HepG2 (cell line): ENCODE results near the gene FUT6. TPM values are rescaled to one million over a fixed set of nuclear protein-coding genes. Genes with fewer than 3 reads are reported as not detected.

Source experiments
- AGO2 ChIP-seq: fragments of 200-400 bp; formaldehyde crosslinking; optimal IDR thresholded peaks from 2 replicates; pipeline ENCODE3; 2017; ENCODE audit warnings: mild to moderate bottlenecking, low read depth, low read length, moderate library complexity
- DNMT1 ChIP-seq: sonication (generic); formaldehyde crosslinking; IDR thresholded peaks from 2 replicates; pipeline ENCODE4 v1.5.1; 2020; ENCODE audit warnings: mild to moderate bottlenecking, missing genetic modification reagents
- FOXA3 ChIP-seq: IDR thresholded peaks from 2 replicates; pipeline ENCODE4 v1.6.1; 2016; ENCODE audit warnings: missing genetic modification reagents, missing compliant biosample characterization
- GPN1 ChIP-seq: sonication (generic); formaldehyde crosslinking; IDR thresholded peaks from 2 replicates; pipeline ENCODE4 v1.5.1; 2020; ENCODE audit warnings: missing genetic modification reagents, borderline replicate concordance
- MIXL1 ChIP-seq: IDR thresholded peaks from 2 replicates; pipeline ENCODE4 v1.6.1; 2016
- MLLT10 ChIP-seq: sonication (generic); formaldehyde crosslinking; IDR thresholded peaks from 2 replicates; pipeline ENCODE4 v1.4.0; 2020; ENCODE audit warnings: missing genetic modification reagents
- NR0B2 ChIP-seq: sonication (generic); formaldehyde crosslinking; IDR thresholded peaks from 2 replicates; pipeline ENCODE4 v1.4.0; 2020; ENCODE audit warnings: mild to moderate bottlenecking, missing genetic modification reagents
- PBX2 ChIP-seq: IDR thresholded peaks from 2 replicates; pipeline ENCODE4 v1.6.1; 2016; ENCODE audit warnings: control low read depth
- PHF20 ChIP-seq: sonication (generic); formaldehyde crosslinking; IDR thresholded peaks from 2 replicates; pipeline ENCODE4 v1.5.0; 2020; ENCODE audit warnings: mild to moderate bottlenecking, missing genetic modification reagents
- PPARG ChIP-seq: conservative IDR thresholded peaks from 2 replicates; pipeline ENCODE4 v1.6.1; 2016; ENCODE audit warnings: missing biosample characterization, missing genetic modification reagents
- RCOR2 ChIP-seq: IDR thresholded peaks from 2 replicates; pipeline ENCODE4 v1.6.1; 2016; ENCODE audit warnings: missing biosample characterization, missing genetic modification reagents
- SAP130 ChIP-seq: IDR thresholded peaks from 2 replicates; pipeline ENCODE4 v1.6.1; 2016; ENCODE audit warnings: low read depth
- TBL1XR1 ChIP-seq: fragments of 150-350 bp; IDR thresholded peaks from 2 replicates; pipeline ENCODE4 v1.6.1; 2014; ENCODE audit warnings: borderline replicate concordance, low read length; ENCODE audit not compliant: partially characterized antibody
- TMF1 ChIP-seq: sonication (generic); formaldehyde crosslinking; IDR thresholded peaks from 2 replicates; pipeline ENCODE4 v1.8.1; 2022; ENCODE audit warnings: low read depth, missing genetic modification reagents
- ZBTB39 ChIP-seq: sonication (generic); formaldehyde crosslinking; IDR thresholded peaks from 2 replicates; pipeline ENCODE4 v1.5.0; 2020; ENCODE audit warnings: missing genetic modification reagents
- ZNF225 ChIP-seq: sonication (generic); formaldehyde crosslinking; IDR thresholded peaks from 2 replicates; pipeline ENCODE4 v1.4.0; 2020; ENCODE audit warnings: mild to moderate bottlenecking, missing genetic modification reagents
- ZNF562 ChIP-seq: sonication (generic); formaldehyde crosslinking; IDR thresholded peaks from 2 replicates; pipeline ENCODE4 v1.8.0; 2022; ENCODE audit warnings: missing genetic modification reagents, borderline replicate concordance
- ZNF615 ChIP-seq: sonication (generic); formaldehyde crosslinking; IDR thresholded peaks from 2 replicates; pipeline ENCODE4 v1.5.0; 2020; ENCODE audit warnings: mild to moderate bottlenecking, missing genetic modification reagents, borderline replicate concordance
- ZNF747 ChIP-seq: sonication (generic); formaldehyde crosslinking; IDR thresholded peaks from 2 replicates; pipeline ENCODE4 v1.8.1; 2023; ENCODE audit warnings: missing genetic modification reagents, mild to moderate bottlenecking, borderline replicate concordance
- ZNF784 ChIP-seq: sonication (generic); formaldehyde crosslinking; IDR thresholded peaks from 2 replicates; pipeline ENCODE4 v1.5.1; 2020; ENCODE audit warnings: missing genetic modification reagents, mild to moderate bottlenecking, borderline replicate concordance
- ZNF790 ChIP-seq: sonication (generic); formaldehyde crosslinking; IDR thresholded peaks from 2 replicates; pipeline ENCODE4 v1.8.0; 2022; ENCODE audit warnings: missing genetic modification reagents, mild to moderate bottlenecking, borderline replicate concordance
- ZNF792 ChIP-seq: IDR thresholded peaks from 2 replicates; pipeline ENCODE4 v1.6.1; 2016
- ZNF800 ChIP-seq: sonication (generic); formaldehyde crosslinking; IDR thresholded peaks from 2 replicates; pipeline ENCODE4 v1.4.0; 2020; ENCODE audit warnings: missing genetic modification reagents
- polyA plus RNA-seq, 8 experiments: library from polyadenylated mRNA; depleted of rRNA in 3 of 8; stranded (reverse) in 7 of 8; unstranded in 1 of 8; fragments of >200 nt; fragmentation: Illumina TruSeq in 4 of 8; extraction: Trizol in 4 of 8; gene quantifications; 2 replicates each; pipeline versions ENCODE4 v1.2.1 to v1.2.3, GENCODE V29; 2011 to 2016; ENCODE audit warnings: low read depth in 4 of 8, missing spikeins in 1 of 8, mixed read lengths in 1 of 8; ENCODE audit not compliant: insufficient read depth in 1 of 8
- total RNA-seq, 5 experiments: library from RNA; depleted of rRNA; stranded (reverse); fragments of >200 nt; fragmentation: Illumina TruSeq; extraction: Trizol; gene quantifications; 2 replicates each; pipeline ENCODE4 v1.2.3, GENCODE V29; 2016; ENCODE audit warnings: low read depth in 1 of 5

The FUT6 gene
- total and polyA plus RNA-seq, 2 of the 13 experiments (the other 11 are each of a cell fraction or from before 2014, with no cell fraction given), result 8.2 to 27.7 TPM

GRCh38 chr19:5790559-5791520 is 48.7 kb downstream of the FUT6 start, which contains the start of gene DUS3L (continued):
- TF ChIP-seq ZNF790, result peak; percentile 74; the same call in 1 of the 2 replicates
- 0 out of 2 replicates have a peak, but pooled peaks have one; percentile 51 for TF ChIP-seq ZBTB39 (CRISPR knock-in tag)
- no peak for TF ChIP-seq MIXL1 (CRISPR knock-in tag)
- TF ChIP-seq ZNF562, result no peak
- peak; percentile 91 for TF ChIP-seq TMF1 (CRISPR knock-in tag)
- TF ChIP-seq TBL1XR1, result peak; percentile 42
- no peak for TF ChIP-seq AGO2
- TF ChIP-seq PHF20 (CRISPR knock-in tag), result peak; percentile 83
- peak; percentile 66; the same call in 1 of the 2 replicates for TF ChIP-seq ZNF792
- TF ChIP-seq ZNF784 (CRISPR knock-in tag), result peak; percentile 85
- peak; percentile 84; the same call in 1 of the 2 replicates for TF ChIP-seq ZNF615 (CRISPR knock-in tag)
- no peak for TF ChIP-seq DNMT1
- TF ChIP-seq ZNF747 (CRISPR knock-in tag), result peak; percentile 86
- TF ChIP-seq ZNF800, result no peak
- TF ChIP-seq FOXA3 (CRISPR knock-in tag), result peak; percentile 59; the same call in 1 of the 2 replicates
- no peak for TF ChIP-seq PBX2 (CRISPR knock-in tag)
- no peak for TF ChIP-seq MLLT10
- peak; percentile 99 for TF ChIP-seq NR0B2 (CRISPR knock-in tag)
- TF ChIP-seq RCOR2, result no peak; the same call in 1 of the 2 replicates
- TF ChIP-seq GPN1 (CRISPR knock-in tag), result 0 out of 2 replicates have a peak, but pooled peaks have one; percentile 16
- no peak for TF ChIP-seq PPARG
- peak; percentile 99 for TF ChIP-seq SAP130 (CRISPR knock-in tag)
- peak; percentile 91 for TF ChIP-seq ZNF225 (CRISPR knock-in tag)
